ENCODE data around the gene HEMGN. TPM values are rescaled to one million over a fixed set of nuclear protein-coding genes. Genes with fewer than 3 reads are reported as not detected.

Gene HEMGN
- total and polyA plus RNA-seq, 2 of the 13 experiments (the other 11 are each of a cell fraction or from before 2014, with no cell fraction given): not detected

DNA sequence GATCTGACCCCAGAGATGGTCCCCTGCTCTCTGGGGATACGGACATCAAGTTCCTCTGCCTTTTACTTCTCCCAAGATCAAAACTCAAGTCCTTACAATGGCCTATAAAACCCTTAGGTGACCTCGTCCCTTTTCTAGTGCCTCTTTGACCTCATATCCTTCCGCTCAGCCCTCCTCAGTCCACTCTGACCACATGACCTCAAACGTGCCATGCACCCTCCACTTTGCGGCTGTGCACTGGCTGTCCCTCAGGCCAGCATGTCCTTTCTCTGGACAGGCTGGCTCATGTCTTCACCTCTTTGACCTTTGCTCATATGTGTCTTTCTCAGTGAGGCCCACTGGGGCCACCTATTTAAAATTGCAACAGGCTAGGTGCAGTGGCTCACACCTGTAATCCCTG is 30.3 kb downstream of the HEMGN start:
- in situ Hi-C loops (cut with HindIII; ENCODE audit: extremely low pct_ligation_motif_present, low pct_unique_long_range_greater_than_20kb): no loop called here
- DNase-seq (ENCODE audit: low spot score) (no peak), FAIRE-seq (no peak), ATAC-seq (no peak)
- no peak overlapping the region for H3K4me2 ChIP-seq (ENCODE audit: low read depth, low read length)
- no peaks in the 10 kb centered on the region for H3K79me2 ChIP-seq (ENCODE audit: insufficient read depth, low read length)
- H3K36me3 ChIP-seq (replicated peaks in 1 of 2; ENCODE audit: control insufficient read depth in 1 of 2, insufficient read depth in 2 of 2, low read length in 2 of 2): peaks cover 19 to 55% of the 10 kb centered on the region in 2 experiments
- H3K9me3 ChIP-seq (ENCODE audit: low read length): no peaks in the 10 kb centered on the region
- no peak overlapping the region for H3K4me3 ChIP-seq (replicated peaks in 1 of 3; ENCODE audit: insufficient read depth in 1 of 3, low read depth in 2 of 3, low read length in 3 of 3)
- no peaks in the 10 kb centered on the region for H3K27me3 ChIP-seq (ENCODE audit: control insufficient read depth in 1 of 2, insufficient read depth in 2 of 2, low read length in 2 of 2)
- no peak overlapping the region for H2AFZ ChIP-seq (ENCODE audit: low read length)
- ChIA-PET CTCF (ENCODE audit: low intra/inter-chr PET ratio, low total read pairs) (no interaction called here), POLR2A (no interaction called here)
- no peaks in the 10 kb centered on the region for H4K20me1 ChIP-seq (ENCODE audit: insufficient read depth, low read length)
- WGBS (ENCODE audit: low lambda C conversion rate): 91% methylated on average over 5 of the region's 5 CpGs
- BruUV-seq (replicated peaks): no TSS peak
- no peak overlapping the region for H3K9ac ChIP-seq (ENCODE audit: insufficient read depth, low read depth, low read length)
- H3K4me1 ChIP-seq (ENCODE audit: insufficient read depth, low read length): peaks cover 7% of the 10 kb centered on the region; the same call in 1 of the 2 replicates
- TF ChIP-seq RBFOX2 (IDR thresholded peaks at IDR 0.05; ENCODE audit: low read depth, low read length): no peak
- no peak for TF ChIP-seq ZNF30 (CRISPR knock-in tag; IDR thresholded peaks at IDR 0.05)
- TF ChIP-seq, protein P1, sequence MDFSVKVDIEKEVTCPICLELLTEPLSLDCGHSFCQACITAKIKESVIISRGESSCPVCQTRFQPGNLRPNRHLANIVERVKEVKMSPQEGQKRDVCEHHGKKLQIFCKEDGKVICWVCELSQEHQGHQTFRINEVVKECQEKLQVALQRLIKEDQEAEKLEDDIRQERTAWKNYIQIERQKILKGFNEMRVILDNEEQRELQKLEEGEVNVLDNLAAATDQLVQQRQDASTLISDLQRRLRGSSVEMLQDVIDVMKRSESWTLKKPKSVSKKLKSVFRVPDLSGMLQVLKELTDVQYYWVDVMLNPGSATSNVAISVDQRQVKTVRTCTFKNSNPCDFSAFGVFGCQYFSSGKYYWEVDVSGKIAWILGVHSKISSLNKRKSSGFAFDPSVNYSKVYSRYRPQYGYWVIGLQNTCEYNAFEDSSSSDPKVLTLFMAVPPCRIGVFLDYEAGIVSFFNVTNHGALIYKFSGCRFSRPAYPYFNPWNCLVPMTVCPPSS (IDR thresholded peaks at IDR 0.05): no peak
- no peak for TF ChIP-seq ZNF225 (CRISPR knock-in tag; IDR thresholded peaks at IDR 0.05)
- TF ChIP-seq DPF2 (CRISPR knock-in tag; IDR thresholded peaks at IDR 0.05; ENCODE audit: borderline replicate concordance, low read depth): no peak
- TF ChIP-seq ZNF7 (CRISPR knock-in tag; IDR thresholded peaks at IDR 0.05): no peak
- no peak for TF ChIP-seq ASH2L (IDR thresholded peaks at IDR 0.05; ENCODE audit: insufficient read length, low read depth, low read length)
- TF ChIP-seq, protein P2, sequence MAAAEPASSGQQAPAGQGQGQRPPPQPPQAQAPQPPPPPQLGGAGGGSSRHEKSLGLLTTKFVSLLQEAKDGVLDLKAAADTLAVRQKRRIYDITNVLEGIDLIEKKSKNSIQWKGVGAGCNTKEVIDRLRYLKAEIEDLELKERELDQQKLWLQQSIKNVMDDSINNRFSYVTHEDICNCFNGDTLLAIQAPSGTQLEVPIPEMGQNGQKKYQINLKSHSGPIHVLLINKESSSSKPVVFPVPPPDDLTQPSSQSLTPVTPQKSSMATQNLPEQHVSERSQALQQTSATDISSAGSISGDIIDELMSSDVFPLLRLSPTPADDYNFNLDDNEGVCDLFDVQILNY (CRISPR knock-in tag; conservative IDR thresholded peaks at IDR 0.05): no peak
- no peak for TF ChIP-seq EEA1 (CRISPR knock-in tag; IDR thresholded peaks at IDR 0.05; ENCODE audit: borderline replicate concordance)
- TF ChIP-seq ZNF12 (CRISPR knock-in tag; IDR thresholded peaks at IDR 0.05): no peak
- TF ChIP-seq ZBTB8A (CRISPR knock-in tag; IDR thresholded peaks at IDR 0.05; ENCODE audit: borderline replicate concordance, low read depth): no peak
- TF ChIP-seq ZNF878 (CRISPR knock-in tag; IDR thresholded peaks at IDR 0.05): no peak
- no peak for TF ChIP-seq FOXA1 (IDR thresholded peaks at IDR 0.05)
- TF ChIP-seq FOXA1 (CRISPR knock-in tag; IDR thresholded peaks at IDR 0.05): no peak
- TF ChIP-seq NRL (CRISPR knock-in tag; IDR thresholded peaks at IDR 0.05; ENCODE audit: borderline replicate concordance): no peak
- no peak overlapping the region for H3K27ac ChIP-seq (ENCODE audit: extremely low read length, insufficient read depth, low read length)
- intact Hi-C loops (cut with micrococcal nuclease; ENCODE audit: unreplicated experiment): no loop called here
